Ishikawa (cell line): Measurements from ENCODE around the gene RLN1.

Source experiments
- EP300 ChIP-seq: IDR thresholded peaks from 2 replicates; pipeline ENCODE4 v1.6.1; 2012; ENCODE audit warnings: borderline replicate concordance
- RAD21 ChIP-seq: IDR thresholded peaks from 2 replicates; pipeline ENCODE4 v1.6.1; 2012; ENCODE audit warnings: low read depth
- REST ChIP-seq: IDR thresholded peaks from 2 replicates; pipeline ENCODE4 v1.6.1; 2012; ENCODE audit warnings: low read depth, mild to moderate bottlenecking
- TAF1 ChIP-seq: IDR thresholded peaks from 2 replicates; pipeline ENCODE4 v1.6.1; 2012; ENCODE audit warnings: low read depth, mild to moderate bottlenecking
- TEAD4 ChIP-seq: IDR thresholded peaks from 2 replicates; pipeline ENCODE4 v1.6.1; 2012

GRCh38 chr9:5305741-5306140 lies 33.9 kb downstream of the RLN1 start:
- TF ChIP-seq EP300 (no peak), RAD21 (no peak), REST (no peak), TAF1 (no peak), TEAD4 (no peak)
